A673 (cell line): ENCODE results near the gene MINK1. TPM values are rescaled to one million over a fixed set of nuclear protein-coding genes. Genes with fewer than 3 reads are reported as not detected.

ENCODE experiments used
- BruUV-seq: library from RNA; stranded (reverse); fragments of 400-500 nt; replicated peaks from 2 replicates; lab custom pipeline; 2021; lab: Mats Ljungman, UMichigan
- CTCF ChIA-PET: fragments of 300-600 bp; sonication (Branson Sonifier 250); formaldehyde crosslinking; loops from one replicate; lab custom pipeline; 2022; ENCODE audit warnings: antibody characterized with exemption; lab: Charles Lee
- POLR2A ChIA-PET: fragments of 300-600 bp; sonication (Branson Sonifier 250); formaldehyde crosslinking; loops from one replicate; lab custom pipeline; 2022; ENCODE audit warnings: antibody characterized with exemption; ENCODE audit not compliant: low non-redundant PET; lab: Charles Lee
- DNase-seq: peaks from one replicate; pipeline ENCODE4 v3.0.0-alpha.2; 2015; ENCODE audit warnings: low spot score
- H3K27ac ChIP-seq: fragments of 200-600 bp; sonication (generic); 2 replicates; pipeline ENCODE4 v1.5.1; 2016; ENCODE audit warnings: mixed run types, low read depth, mild to moderate bottlenecking, mixed read lengths, antibody characterized with exemption, low read length; ENCODE audit not compliant: poor library complexity, severe bottlenecking
- H3K27me3 ChIP-seq: fragments of 200-600 bp; sonication (generic); replicated peaks from 2 replicates; pipeline ENCODE4 v1.6.1; 2017; ENCODE audit warnings: mixed run types, low read depth, mild to moderate bottlenecking, mixed read lengths, antibody characterized with exemption, low read length; ENCODE audit not compliant: insufficient read depth, poor library complexity
- H3K36me3 ChIP-seq: fragments of 200-600 bp; sonication (generic); 2 replicates; pipeline ENCODE4 v1.6.1; 2016; ENCODE audit warnings: mixed run types, mild to moderate bottlenecking, mixed read lengths, antibody characterized with exemption, low read length; ENCODE audit not compliant: insufficient read depth, poor library complexity, severe bottlenecking
- H3K4me1 ChIP-seq: fragments of 200-600 bp; sonication (generic); 2 replicates; pipeline ENCODE4 v1.6.1; 2017; ENCODE audit warnings: mixed run types, mild to moderate bottlenecking, mixed read lengths, antibody characterized with exemption, low read length; ENCODE audit not compliant: insufficient read depth, poor library complexity, severe bottlenecking
- H3K4me3 ChIP-seq: fragments of 200-600 bp; sonication (generic); 2 replicates; pipeline ENCODE4 v1.5.1; 2016; ENCODE audit warnings: low read depth, mixed run types, mild to moderate bottlenecking, mixed read lengths, low read length; ENCODE audit not compliant: poor library complexity, severe bottlenecking
- H3K9me3 ChIP-seq: fragments of 200-600 bp; sonication (generic); 2 replicates; pipeline ENCODE4 v1.6.1; 2016; ENCODE audit warnings: mixed run types, low read depth, mild to moderate bottlenecking, mixed read lengths, antibody characterized with exemption, low read length; ENCODE audit not compliant: poor library complexity, severe bottlenecking
- EZH2 ChIP-seq: fragments of 200-600 bp; sonication (generic); IDR thresholded peaks from 2 replicates; pipeline ENCODE4 v1.6.1; 2017; ENCODE audit warnings: borderline replicate concordance, low read depth, mild to moderate bottlenecking, mixed read lengths, antibody characterized with exemption, low read length; ENCODE audit not compliant: poor library complexity, severe bottlenecking
- intact Hi-C: fragments of 100-400 bp; cut with micrococcal nuclease; formaldehyde crosslinking; loops from one replicate; pipeline ENCODE4 v1.10.0; 2022; ENCODE audit not compliant: unreplicated experiment
- total RNA-seq: library from RNA; stranded (reverse); gene quantifications from 2 replicates; pipeline ENCODE4 v1.2.3, GENCODE V29; 2021
- TF ChIP-seq, protein P1 (sequence below): fragments of 300-800, 200-600 bp; sonication (generic); conservative IDR thresholded peaks from 2 replicates; pipeline ENCODE4 v1.5.1; 2017; ENCODE audit warnings: low read depth, mild to moderate bottlenecking, antibody characterized with exemption, low read length, moderate library complexity, mixed read lengths

The MINK1 gene
- total RNA-seq, 1 experiment from 2014 or later = 67.7 TPM

DNA sequence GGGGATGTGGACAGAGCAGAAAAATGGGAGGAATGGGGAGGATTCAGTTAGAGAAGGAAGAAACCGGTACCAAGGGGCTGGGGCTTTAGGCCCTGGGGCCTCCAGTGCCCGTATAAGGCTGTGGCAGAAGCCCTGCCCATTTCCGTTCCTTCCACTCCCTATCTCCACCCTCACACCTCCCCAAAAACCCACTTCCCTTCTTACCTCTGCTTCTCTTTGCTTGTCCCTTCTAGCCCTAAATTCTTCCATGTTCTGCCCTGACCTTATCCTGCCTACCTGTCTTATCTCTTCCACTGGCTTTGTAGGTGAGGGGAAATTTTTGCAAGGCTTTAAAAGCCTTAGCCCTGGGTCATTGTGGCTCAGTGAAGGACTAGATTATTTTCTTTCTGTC lies 111.0 kb downstream of the MINK1 start:
- BruUV-seq = no TSS peak
- Histone ChIP-seq H3K36me3 (peaks cover 41% of the 10 kb centered on the region), H3K27me3 (no peaks in the 10 kb centered on the region), H3K4me3 (no peak overlapping the region), H3K27ac (peak overlapping the region; percentile 99), H3K4me1 (peaks cover 35% of the 10 kb centered on the region), H3K9me3 (no peaks in the 10 kb centered on the region)
- TF ChIP-seq EZH2 = no peak
- TF ChIP-seq, protein P1, sequence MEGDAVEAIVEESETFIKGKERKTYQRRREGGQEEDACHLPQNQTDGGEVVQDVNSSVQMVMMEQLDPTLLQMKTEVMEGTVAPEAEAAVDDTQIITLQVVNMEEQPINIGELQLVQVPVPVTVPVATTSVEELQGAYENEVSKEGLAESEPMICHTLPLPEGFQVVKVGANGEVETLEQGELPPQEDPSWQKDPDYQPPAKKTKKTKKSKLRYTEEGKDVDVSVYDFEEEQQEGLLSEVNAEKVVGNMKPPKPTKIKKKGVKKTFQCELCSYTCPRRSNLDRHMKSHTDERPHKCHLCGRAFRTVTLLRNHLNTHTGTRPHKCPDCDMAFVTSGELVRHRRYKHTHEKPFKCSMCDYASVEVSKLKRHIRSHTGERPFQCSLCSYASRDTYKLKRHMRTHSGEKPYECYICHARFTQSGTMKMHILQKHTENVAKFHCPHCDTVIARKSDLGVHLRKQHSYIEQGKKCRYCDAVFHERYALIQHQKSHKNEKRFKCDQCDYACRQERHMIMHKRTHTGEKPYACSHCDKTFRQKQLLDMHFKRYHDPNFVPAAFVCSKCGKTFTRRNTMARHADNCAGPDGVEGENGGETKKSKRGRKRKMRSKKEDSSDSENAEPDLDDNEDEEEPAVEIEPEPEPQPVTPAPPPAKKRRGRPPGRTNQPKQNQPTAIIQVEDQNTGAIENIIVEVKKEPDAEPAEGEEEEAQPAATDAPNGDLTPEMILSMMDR = no peak
- DNase-seq = no peak
- CTCF ChIA-PET = no interaction called here
- intact Hi-C loops = no loop called here
- POLR2A ChIA-PET = interaction anchor here (1.0 kb wide), 1 partner anchor 23 kb away, joined by 4 read pairs; no protein-coding TSS in a partner anchor

DNA sequence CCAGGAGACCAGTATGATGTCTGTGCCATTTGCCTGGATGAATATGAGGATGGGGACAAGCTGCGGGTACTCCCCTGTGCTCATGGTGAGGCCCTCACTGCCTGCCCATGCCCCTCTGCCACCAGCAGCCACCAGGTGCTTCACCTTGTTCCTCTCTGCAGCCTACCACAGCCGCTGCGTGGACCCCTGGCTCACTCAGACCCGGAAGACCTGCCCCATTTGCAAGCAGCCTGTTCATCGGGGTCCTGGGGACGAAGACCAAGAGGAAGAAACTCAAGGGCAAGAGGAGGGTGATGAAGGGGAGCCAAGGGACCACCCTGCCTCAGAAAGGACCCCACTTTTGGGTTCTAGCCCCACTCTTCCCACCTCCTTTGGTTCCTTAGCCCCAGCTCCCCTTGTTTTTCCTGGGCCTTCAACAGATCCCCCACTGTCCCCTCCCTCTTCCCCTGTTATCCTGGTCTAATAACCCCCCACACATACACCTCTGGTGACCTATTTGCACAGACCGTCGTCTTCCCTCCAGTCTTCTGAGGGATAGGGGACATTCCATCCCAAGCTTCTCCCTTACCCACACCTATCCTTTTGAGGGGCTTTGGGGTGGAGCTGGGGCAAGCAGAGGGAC lies 111.5 kb downstream of the MINK1 start:
- peaks cover 35% of the 10 kb centered on the region for H3K4me1 ChIP-seq
- no peaks in the 10 kb centered on the region for H3K27me3 ChIP-seq
- intact Hi-C loops = no loop called here
- CTCF ChIA-PET = no interaction called here
- H3K4me3 ChIP-seq = no peak overlapping the region
- TF ChIP-seq, protein P1 = no peak
- TF ChIP-seq EZH2 = no peak
- H3K27ac ChIP-seq = peak overlapping the region; percentile 99
- no TSS peak for BruUV-seq
- H3K36me3 ChIP-seq = peaks cover 41% of the 10 kb centered on the region
- POLR2A ChIA-PET = interaction anchor here (1.0 kb wide), 1 partner anchor 22 kb away, joined by 4 read pairs; no protein-coding TSS in a partner anchor
- H3K9me3 ChIP-seq = no peaks in the 10 kb centered on the region
- DNase-seq = no peak

DNA sequence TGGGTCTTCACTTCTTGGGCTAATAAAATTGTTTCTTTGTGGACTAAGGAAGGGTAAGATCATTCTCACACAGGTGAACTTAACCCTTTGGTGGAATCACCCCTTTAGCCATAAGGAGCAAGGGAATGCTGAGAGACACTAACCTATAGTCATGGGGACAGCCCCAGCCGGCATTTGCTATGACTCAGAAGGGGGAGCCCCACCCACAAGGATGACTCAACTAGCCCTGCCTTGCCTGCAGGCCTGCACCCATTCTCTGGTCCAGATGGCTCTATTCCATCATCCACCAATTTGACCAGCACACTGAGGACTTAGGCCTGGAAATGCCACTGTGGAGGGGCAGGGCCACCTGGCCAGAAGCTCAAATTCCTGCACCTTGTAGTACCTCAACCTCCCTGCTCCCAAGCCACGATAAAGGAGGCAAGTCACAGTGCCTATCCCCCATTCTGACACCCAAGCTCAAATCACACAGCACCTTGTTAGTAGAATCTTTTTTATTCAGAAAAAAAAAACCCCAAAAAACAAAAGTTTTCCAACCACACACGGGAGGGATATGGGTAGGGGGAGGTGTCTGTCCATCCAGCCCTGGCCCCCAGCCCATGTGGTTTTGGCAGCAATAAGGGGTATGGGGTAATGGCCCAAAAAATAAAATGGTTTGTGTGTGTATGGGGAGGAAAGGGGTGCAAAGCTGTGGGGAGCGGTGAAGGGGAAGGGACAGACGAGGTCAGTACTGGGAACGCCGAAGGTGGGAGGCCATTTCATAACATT lies 112.2 kb downstream of the MINK1 start:
- ChIA-PET POLR2A (no interaction called here), CTCF (no interaction called here)
- DNase-seq = peak; percentile 73
- Histone ChIP-seq H3K27ac (peak overlapping the region; percentile 99), H3K4me3 (peak overlapping the region; percentile 100), H3K4me1 (peaks cover 38% of the 10 kb centered on the region), H3K9me3 (no peaks in the 10 kb centered on the region), H3K27me3 (no peaks in the 10 kb centered on the region), H3K36me3 (peaks cover 41% of the 10 kb centered on the region)
- no TSS peak for BruUV-seq
- TF ChIP-seq EZH2 = no peak
- TF ChIP-seq, protein P1 = no peak
- intact Hi-C loops = no loop called here
